Activated naive CD8-positive, alpha-beta T cell treated with anti-CD3 and anti-CD28 coated beads, Interleukin-2, amount 50 U/mL, for 24 hours (primary cell): Measurements from ENCODE around the gene PCOLCE2.

ENCODE experiments used
- ATAC-seq: fragments of 150-1000 bp; cut with Tn5 transposase; one replicate; pipeline ENCODE4 v1.10.0; 2021
- DNase-seq: peaks from one replicate; pipeline ENCODE4 v3.0.0; 2021
- H3K27ac Mint-ChIP-seq: one replicate; pipeline ENCODE4 v1.8.0; 2021; ENCODE audit warnings: mild to moderate bottlenecking, mixed read lengths
- H3K27me3 Mint-ChIP-seq: one replicate; pipeline ENCODE4 v1.8.0; 2021; ENCODE audit warnings: mixed read lengths
- H3K36me3 Mint-ChIP-seq: one replicate; pipeline ENCODE4 v1.8.0; 2021; ENCODE audit warnings: low read depth, mixed read lengths
- H3K4me1 Mint-ChIP-seq: one replicate; pipeline ENCODE4 v1.8.0; 2021; ENCODE audit warnings: mixed read lengths
- H3K4me3 Mint-ChIP-seq: one replicate; pipeline ENCODE4 v1.8.0; 2021; ENCODE audit warnings: mild to moderate bottlenecking, moderate library complexity, mixed read lengths
- H3K9me3 Mint-ChIP-seq: one replicate; pipeline ENCODE4 v1.8.0; 2021; ENCODE audit warnings: mixed read lengths

PCOLCE2 gene

DNA sequence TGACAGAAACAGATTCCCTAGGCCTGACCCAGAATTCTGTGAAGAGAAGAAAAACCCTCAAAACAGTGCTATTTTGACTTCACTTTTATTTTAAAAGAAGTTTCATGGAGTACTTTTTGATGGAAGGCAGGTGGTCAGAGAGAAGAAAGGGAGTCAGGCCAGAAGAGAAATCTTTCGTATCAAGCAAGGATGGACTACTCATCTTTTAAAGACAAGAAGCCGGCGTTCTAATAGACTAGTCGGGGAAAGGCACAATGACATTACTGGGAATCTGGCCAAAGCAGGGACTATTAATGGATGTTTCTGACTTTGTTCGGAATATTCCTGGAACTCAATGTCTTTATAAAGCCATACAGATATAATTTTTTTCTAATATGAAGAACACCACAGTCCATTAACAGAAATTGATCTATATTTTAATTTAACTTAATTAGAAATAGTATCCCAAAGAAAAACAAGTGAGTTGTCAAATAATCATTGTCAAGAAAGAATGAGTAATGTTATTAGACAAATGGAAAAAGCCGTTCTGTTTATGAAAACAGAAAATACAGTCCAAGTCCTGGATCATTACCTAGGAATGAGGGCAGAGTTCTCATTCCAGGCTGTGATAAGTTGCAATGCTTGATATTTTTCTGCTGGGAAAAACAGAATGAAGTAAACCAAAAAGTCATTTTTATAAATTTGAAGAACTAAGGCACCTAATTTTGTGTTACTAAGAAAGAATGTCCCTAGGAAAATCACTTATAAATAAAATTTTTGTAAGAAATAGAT is 23.7 kb upstream of the PCOLCE2 start:
- H3K4me1 Mint-ChIP-seq: no peaks in the 10 kb centered on the region
- DNase-seq (no peak), ATAC-seq (no peak)
- H3K9me3 Mint-ChIP-seq: no peaks in the 10 kb centered on the region
- H3K4me3 Mint-ChIP-seq: no peak overlapping the region
- no peaks in the 10 kb centered on the region for H3K36me3 Mint-ChIP-seq
- H3K27ac Mint-ChIP-seq: no peak overlapping the region
- peaks cover 15% of the 10 kb centered on the region for H3K27me3 Mint-ChIP-seq

DNA sequence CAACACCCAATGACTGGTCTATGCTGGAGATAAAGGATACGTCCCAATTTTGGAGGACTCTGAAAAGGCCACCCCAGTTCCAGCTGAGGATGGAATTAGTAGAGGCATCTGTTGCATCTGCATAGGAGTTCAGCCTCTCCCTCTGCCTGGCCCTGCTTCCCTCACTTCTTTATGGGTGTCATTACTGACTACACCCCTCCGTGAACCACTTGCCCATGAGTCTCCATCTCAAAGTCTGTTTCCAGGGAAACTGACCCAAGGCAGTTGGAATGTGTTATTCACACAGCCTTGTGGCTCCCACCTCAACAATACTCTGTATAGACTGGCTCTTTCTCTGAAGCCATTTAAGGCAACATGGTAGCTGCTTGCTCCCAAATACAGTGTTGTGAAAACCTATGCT is 21.4 kb upstream of the PCOLCE2 start:
- H3K9me3 Mint-ChIP-seq: no peaks in the 10 kb centered on the region
- peaks cover under 1% of the 10 kb centered on the region for H3K4me1 Mint-ChIP-seq
- peaks cover 13% of the 10 kb centered on the region for H3K27me3 Mint-ChIP-seq
- H3K27ac Mint-ChIP-seq: no peak overlapping the region
- H3K36me3 Mint-ChIP-seq: no peaks in the 10 kb centered on the region
- ATAC-seq (no peak), DNase-seq (no peak)
- H3K4me3 Mint-ChIP-seq: no peak overlapping the region

DNA sequence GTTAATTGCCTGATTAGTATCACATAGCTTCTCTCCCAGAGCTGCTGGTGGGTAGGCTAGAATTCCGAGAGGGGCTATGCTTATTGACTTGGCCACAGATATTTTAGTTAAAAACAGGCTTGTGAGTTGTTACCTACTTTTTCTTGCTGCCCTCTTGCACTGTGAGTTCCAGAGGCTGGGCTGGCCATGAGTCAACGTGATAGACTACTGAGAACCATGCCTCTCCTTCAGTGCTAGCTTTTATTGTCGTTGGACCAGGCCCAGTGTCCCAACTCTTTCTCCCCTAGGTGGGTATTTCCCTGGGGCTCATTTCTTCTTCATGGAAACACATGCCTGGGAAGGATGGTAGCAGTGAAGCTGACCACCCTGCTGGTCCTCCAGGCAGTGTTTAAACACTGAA is 20.4 kb upstream of the PCOLCE2 start:
- no peak for DNase-seq
- H3K27me3 Mint-ChIP-seq: peaks cover 15% of the 10 kb centered on the region

DNA sequence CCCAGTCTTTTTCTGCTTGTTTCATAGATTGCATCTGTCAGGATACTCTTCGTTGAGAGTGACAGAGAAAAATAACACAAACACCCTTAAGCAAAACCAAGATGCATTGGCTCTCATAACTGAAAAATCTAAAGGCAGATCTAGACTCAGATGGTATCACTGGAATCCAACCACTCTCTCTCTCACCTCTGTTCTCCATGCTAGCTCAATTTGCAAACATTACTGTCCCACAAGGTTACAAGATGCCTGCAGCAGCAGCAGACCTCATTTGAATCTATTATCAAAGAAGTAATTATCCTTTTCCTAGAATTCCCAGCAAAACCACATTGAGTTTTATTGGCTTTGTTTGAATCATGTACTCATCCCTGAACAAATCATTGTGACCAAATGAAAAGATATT is 19.1 kb upstream of the PCOLCE2 start:
- Mint-ChIP-seq H3K36me3 (no peaks in the 10 kb centered on the region), H3K4me3 (no peak overlapping the region), H3K27me3 (peaks cover 15% of the 10 kb centered on the region), H3K27ac (no peak overlapping the region), H3K4me1 (peaks cover 8% of the 10 kb centered on the region), H3K9me3 (no peaks in the 10 kb centered on the region)
- no peak for DNase-seq
- ATAC-seq: no peak

More for the DNA sequence above, 20.4 kb upstream of the PCOLCE2 start:
- ATAC-seq: no peak
- H3K4me3 Mint-ChIP-seq: no peak overlapping the region
- H3K36me3 Mint-ChIP-seq: no peaks in the 10 kb centered on the region
- H3K4me1 Mint-ChIP-seq: peaks cover 8% of the 10 kb centered on the region
- no peak overlapping the region for H3K27ac Mint-ChIP-seq
- H3K9me3 Mint-ChIP-seq: no peaks in the 10 kb centered on the region

DNA sequence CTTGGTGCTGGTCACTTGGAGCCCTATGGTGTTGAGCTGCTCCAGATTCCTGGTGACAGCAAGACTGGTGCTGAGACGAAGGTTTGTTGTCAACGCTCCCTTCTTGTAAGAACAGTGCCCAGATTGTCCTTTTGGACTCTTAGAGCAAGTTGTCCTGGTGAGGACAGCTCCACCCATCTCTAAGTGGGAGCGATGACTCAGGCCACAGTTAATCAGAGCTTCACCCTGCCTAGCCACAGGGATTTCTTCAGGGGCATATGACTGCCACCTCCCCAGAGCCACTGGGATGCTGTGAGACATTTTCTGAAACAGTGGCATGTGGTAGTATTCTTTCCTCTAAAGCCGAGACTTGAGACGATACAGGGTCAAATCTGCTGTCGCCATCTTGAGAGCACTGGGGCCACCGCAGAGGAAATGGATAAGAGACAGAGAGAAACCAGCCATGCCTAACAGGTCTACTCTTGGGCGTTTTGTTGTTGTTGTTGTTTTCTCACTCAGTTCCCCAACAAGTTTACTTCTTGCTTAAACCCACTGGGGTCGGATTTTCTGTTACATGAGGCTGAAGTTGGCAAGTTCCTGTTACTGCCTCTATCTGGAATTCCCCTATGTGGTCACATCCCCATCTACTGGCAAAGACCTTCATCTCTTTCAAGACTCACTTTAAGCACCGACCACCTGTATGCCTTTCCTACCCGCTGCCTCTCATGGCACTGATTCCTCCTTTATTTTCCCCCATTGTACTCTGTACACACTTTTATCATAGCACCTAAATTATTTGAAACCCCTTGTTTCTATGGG is 16.0 kb upstream of the PCOLCE2 start:
- peaks cover 18% of the 10 kb centered on the region for H3K27me3 Mint-ChIP-seq

DNA sequence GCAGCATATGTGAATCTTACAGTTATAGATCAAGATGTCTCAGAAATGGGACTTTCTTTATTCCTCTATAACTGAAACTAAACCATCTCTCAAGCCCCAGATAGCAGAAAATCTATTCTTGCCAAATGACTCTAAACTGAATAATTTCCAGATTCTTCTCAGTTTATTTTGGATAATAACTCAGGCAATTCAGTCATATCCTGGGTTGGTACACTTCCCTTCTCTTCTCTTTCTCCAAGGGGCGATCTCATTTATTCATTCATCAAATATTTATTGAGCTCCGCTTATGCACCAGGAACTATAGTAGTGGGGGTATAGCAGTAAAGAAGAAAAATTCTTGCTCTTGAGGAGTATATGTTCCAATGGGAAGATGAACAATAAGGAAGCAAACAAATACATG is 13.5 kb upstream of the PCOLCE2 start:
- H3K27ac Mint-ChIP-seq: no peak overlapping the region
- no peak for DNase-seq
- H3K4me3 Mint-ChIP-seq: no peak overlapping the region
- H3K9me3 Mint-ChIP-seq: no peaks in the 10 kb centered on the region
- no peak for ATAC-seq
- H3K4me1 Mint-ChIP-seq: peaks cover 8% of the 10 kb centered on the region
- no peaks in the 10 kb centered on the region for H3K36me3 Mint-ChIP-seq
- peaks cover 12% of the 10 kb centered on the region for H3K27me3 Mint-ChIP-seq

More for the DNA sequence above, 16.0 kb upstream of the PCOLCE2 start:
- peak; percentile 70 for ATAC-seq
- Mint-ChIP-seq H3K36me3 (no peaks in the 10 kb centered on the region), H3K27ac (no peak overlapping the region), H3K4me3 (no peak overlapping the region), H3K4me1 (peaks cover 8% of the 10 kb centered on the region), H3K9me3 (no peaks in the 10 kb centered on the region)
- DNase-seq: no peak

DNA sequence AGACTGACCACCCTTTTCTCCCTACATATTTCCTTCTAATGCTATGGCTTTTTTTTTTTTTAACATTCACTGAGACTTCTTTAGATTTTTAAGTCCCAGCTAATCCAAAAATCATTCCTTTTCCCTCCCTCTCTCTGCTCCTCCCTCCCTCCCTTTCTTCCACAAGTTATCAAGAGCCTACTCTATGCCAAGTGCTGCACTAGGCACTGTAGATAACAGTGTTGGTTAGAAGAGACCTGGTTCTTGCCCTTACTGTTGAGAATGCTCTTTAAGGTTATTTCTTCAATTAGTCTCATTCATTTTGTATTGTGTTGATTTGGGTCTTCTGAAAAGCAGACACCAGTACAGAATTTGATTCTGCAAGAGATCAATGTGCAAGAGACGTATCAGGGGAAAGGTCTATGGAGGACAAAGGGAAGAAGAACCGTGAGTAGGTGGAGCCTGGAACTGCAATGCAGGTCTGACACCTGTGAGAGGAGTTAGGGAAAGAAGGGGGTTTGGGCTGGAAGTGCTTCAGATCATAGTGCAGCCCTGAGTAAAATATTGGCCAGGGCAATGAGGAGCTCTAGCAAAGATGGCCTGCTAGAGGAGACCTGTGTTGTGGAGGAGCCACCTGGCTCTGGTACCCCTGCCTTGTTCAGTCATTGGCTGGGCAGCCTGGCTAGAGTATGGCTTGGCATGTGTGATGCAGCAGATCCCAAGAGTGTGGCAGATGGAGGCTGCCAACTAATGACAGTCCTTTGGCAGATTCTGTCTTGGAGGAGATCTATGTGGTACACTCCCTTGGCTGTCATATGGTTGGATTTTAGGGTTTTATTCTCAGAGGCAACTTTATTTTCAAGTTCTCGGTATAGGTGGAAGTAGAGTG is 9.7 kb upstream of the PCOLCE2 start:
- ATAC-seq (no peak), DNase-seq (no peak)
- Mint-ChIP-seq H3K4me1 (no peaks in the 10 kb centered on the region), H3K4me3 (no peak overlapping the region), H3K9me3 (no peaks in the 10 kb centered on the region), H3K27ac (no peak overlapping the region), H3K36me3 (no peaks in the 10 kb centered on the region), H3K27me3 (peaks cover 11% of the 10 kb centered on the region)

DNA sequence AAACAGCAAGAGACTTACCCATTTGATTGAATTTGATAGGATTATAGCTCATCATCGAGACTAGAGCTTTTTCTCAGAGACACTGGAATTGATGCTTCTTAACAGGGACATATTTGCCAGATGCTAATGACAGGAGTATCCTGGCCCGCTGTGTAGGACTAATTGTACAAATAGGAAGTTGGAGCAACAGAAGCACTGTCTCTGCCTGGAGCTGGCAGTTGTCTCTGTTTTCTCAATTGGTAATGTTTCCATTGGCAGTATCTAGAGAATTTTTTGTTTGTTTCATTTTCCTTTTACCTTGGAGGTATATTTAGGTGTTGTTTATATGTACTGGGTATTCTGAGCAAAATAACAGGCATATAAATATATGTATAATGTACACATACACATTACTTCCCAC is 8.9 kb upstream of the PCOLCE2 start:
- Mint-ChIP-seq H3K4me1 (no peaks in the 10 kb centered on the region), H3K27ac (no peak overlapping the region), H3K4me3 (no peak overlapping the region), H3K27me3 (peaks cover 11% of the 10 kb centered on the region), H3K36me3 (no peaks in the 10 kb centered on the region), H3K9me3 (no peaks in the 10 kb centered on the region)
- no peak for ATAC-seq
- DNase-seq: no peak

DNA sequence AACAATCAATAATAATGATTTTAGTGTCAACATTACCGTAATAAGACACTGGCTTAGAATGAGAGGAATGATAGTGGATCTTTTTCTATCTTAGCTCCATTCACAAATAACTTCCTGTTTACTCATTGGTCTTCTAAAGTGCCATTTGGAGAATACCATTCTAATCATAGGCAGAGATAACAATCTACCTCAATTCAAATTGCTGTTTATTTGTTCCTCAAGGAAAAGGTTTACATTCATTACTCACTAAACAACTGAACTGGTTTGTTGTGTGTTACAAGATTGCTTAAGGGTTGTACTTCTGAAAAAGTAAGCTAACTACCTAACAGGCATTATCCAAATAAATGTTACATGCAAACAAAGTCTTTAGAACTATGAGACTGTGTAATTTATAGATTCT is 8.1 kb upstream of the PCOLCE2 start:
- no peak overlapping the region for H3K27ac Mint-ChIP-seq
- no peak for DNase-seq
- H3K27me3 Mint-ChIP-seq: peaks cover 9% of the 10 kb centered on the region
- no peaks in the 10 kb centered on the region for H3K4me1 Mint-ChIP-seq
- H3K4me3 Mint-ChIP-seq: no peak overlapping the region
- H3K36me3 Mint-ChIP-seq: no peaks in the 10 kb centered on the region
- H3K9me3 Mint-ChIP-seq: no peaks in the 10 kb centered on the region
- no peak for ATAC-seq

DNA sequence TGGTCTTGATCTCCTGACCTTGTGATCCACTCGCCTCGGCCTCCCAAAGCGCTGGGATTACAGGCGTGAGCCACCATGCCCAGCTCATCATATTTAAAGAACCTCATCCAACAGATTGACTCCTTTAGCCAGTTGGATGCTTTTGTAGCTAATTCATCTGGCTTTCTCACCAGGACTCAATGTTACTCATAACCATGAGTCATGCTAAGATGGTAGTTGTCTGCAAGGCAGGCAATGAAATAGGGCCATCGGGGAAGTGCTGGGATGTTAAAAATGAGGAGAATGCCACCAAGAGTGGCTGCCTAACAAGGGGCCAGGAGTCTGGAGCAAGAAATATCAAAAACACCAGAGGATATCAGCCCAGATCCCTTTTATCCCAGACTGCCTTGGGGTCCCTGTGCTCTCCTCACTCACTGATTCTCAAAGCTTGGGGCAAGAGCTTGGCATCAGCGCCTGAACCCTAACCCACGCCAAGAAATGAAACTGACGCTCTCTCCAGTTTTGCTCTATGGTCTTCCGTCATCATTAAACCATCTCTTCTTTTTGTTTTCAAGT is 7.4 kb upstream of the PCOLCE2 start:
- no peak for ATAC-seq
- Mint-ChIP-seq H3K9me3 (no peaks in the 10 kb centered on the region), H3K4me1 (no peaks in the 10 kb centered on the region), H3K36me3 (no peaks in the 10 kb centered on the region), H3K27me3 (peaks cover 15% of the 10 kb centered on the region), H3K4me3 (no peak overlapping the region), H3K27ac (no peak overlapping the region)
- DNase-seq: no peak

DNA sequence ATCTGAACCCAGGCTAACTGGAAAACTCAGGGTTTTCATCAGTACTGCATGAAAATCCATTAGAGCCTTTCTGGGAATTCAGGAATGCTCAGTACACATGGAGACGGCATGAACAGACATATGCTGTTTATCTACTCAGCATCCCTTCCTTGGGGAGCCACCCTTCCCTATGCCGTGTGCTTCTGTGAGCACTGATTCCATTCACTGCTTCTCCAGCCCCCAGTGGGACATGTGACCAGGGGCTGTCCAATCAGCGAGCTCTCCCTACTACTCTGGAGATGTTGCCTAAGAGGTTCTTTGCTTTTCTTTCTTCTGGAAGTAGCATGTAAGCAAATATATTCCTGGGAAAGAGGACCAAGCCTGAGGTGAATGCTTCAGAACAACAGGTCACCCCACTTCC is 5.6 kb upstream of the PCOLCE2 start:
- no peak overlapping the region for H3K27ac Mint-ChIP-seq
- no peaks in the 10 kb centered on the region for H3K36me3 Mint-ChIP-seq
- no peak overlapping the region for H3K4me3 Mint-ChIP-seq
- no peak for DNase-seq
- H3K4me1 Mint-ChIP-seq: peaks cover 2% of the 10 kb centered on the region
- no peaks in the 10 kb centered on the region for H3K9me3 Mint-ChIP-seq
- ATAC-seq: no peak
- H3K27me3 Mint-ChIP-seq: peaks cover 23% of the 10 kb centered on the region

DNA sequence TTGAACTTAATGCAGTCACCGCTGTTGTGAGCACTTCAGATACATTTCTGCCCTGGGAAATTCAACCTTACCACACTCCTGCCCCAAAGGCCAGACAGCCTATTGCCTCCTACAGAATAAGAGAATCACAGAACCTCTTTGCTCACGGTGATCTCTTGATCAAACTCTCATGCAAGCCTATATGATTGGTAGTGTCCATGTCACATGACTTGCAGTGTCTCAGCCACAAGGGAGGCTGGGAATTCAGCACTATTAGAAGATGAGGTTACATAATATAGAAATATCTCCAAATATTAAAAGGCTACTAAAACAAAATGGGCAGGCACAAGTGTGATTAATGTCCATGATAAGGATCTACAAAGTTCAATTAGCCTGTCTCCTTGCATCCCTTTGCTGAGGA is 3.8 kb upstream of the PCOLCE2 start:
- H3K27ac Mint-ChIP-seq: no peak overlapping the region
- H3K9me3 Mint-ChIP-seq: no peaks in the 10 kb centered on the region
- DNase-seq: no peak
- no peaks in the 10 kb centered on the region for H3K36me3 Mint-ChIP-seq
- peaks cover 32% of the 10 kb centered on the region for H3K27me3 Mint-ChIP-seq
- no peak overlapping the region for H3K4me3 Mint-ChIP-seq
- ATAC-seq: no peak
- H3K4me1 Mint-ChIP-seq: peaks cover 11% of the 10 kb centered on the region

DNA sequence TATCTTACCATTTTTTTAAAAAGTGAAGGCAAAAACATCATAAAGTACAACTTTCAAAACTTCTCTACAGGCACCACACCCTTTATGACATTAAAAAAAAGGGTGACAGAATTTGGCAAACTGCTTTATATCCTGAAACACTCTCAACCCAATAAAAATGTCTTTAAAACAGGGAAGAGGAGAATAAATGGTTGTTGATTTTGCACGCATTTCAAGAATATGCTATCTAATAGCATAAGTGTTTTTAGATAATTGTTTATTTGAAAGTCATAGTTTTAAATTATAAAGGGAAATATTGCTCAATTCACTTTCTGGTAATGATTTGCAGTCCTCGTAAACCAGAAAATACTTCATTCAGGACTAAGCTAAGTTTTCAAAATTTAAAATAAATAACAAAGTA is 1.7 kb upstream of the PCOLCE2 start:
- no peak for DNase-seq
- ATAC-seq: no peak
- Mint-ChIP-seq H3K27me3 (peaks cover 51% of the 10 kb centered on the region), H3K36me3 (no peaks in the 10 kb centered on the region), H3K27ac (no peak overlapping the region), H3K4me3 (no peak overlapping the region), H3K9me3 (no peaks in the 10 kb centered on the region), H3K4me1 (peaks cover 11% of the 10 kb centered on the region)

DNA sequence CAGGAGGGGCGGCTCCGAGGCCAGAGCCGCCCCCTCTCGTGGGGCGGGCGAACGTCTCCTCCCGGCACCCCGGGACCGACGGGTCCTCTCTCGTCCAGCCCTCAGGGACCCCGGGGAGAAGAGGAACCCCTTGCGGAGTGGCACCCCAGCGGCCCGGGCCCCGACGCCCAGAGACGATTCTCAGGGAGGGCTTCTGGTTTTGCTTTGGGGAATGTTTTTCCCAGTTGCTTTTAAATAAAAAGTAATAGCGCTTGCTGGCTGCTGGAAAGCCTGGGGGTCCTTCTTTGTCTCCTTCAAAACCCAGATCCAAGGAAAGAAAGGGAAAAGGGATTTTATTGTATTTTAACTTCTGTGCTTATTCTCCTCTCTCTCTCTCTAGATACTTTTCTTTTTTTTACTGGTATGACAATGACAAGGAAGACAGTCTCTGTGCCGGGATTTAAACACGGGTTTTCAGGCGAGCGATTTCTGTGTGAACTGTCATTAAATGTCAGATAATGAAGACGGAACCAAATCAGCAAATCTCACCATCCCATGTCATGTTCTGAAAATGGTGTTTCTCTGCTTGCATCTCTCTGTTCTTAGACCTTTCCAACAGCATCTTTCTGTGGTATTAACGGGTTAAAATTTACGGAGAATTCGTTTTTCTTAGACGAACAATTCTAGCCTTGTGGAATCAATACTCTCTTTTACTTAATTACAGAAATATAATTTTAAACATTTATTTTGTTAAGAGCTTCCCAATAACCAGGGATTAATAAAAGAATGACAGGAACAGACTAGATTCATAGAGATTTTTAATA is 530 bp upstream of the PCOLCE2 start:
- peaks cover 11% of the 10 kb centered on the region for H3K4me1 Mint-ChIP-seq
- no peaks in the 10 kb centered on the region for H3K36me3 Mint-ChIP-seq
- peak overlapping the region; percentile 64 for H3K4me3 Mint-ChIP-seq
- no peak overlapping the region for H3K27ac Mint-ChIP-seq
- DNase-seq (peak; percentile 10), ATAC-seq (peak; percentile 22)
- no peaks in the 10 kb centered on the region for H3K9me3 Mint-ChIP-seq
- peaks cover 53% of the 10 kb centered on the region for H3K27me3 Mint-ChIP-seq
